ENCODE measurements around the gene NT5DC4.
A peak's percentile ranks its signal among the peaks of the same experiment; 100 is the strongest.

NT5DC4 gene

DNA sequence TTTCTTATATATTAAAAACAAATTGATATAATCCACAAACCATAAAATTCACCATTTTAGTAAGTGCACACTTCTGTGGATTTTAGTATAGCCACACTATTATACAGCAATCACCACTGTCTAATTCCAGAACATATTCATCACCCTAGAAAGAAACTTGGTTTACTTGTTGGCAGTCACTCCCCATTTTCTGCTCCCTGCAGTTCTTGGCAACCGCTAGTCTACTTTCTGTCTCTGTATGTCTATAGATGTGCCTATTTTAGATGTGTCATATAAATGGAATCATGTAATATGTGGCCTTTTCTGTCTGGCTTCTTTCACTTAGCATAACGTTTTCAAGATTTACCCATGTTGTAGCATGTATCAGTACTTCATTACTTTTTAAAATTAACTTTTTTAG lies 37.9 kb downstream of the NT5DC4 start:
- ATAC-seq, result no peak
- TF ChIP-seq CSDC2 (CRISPR knock-in tag; IDR thresholded peaks at IDR 0.05), result no peak
- TF ChIP-seq, protein P1, sequence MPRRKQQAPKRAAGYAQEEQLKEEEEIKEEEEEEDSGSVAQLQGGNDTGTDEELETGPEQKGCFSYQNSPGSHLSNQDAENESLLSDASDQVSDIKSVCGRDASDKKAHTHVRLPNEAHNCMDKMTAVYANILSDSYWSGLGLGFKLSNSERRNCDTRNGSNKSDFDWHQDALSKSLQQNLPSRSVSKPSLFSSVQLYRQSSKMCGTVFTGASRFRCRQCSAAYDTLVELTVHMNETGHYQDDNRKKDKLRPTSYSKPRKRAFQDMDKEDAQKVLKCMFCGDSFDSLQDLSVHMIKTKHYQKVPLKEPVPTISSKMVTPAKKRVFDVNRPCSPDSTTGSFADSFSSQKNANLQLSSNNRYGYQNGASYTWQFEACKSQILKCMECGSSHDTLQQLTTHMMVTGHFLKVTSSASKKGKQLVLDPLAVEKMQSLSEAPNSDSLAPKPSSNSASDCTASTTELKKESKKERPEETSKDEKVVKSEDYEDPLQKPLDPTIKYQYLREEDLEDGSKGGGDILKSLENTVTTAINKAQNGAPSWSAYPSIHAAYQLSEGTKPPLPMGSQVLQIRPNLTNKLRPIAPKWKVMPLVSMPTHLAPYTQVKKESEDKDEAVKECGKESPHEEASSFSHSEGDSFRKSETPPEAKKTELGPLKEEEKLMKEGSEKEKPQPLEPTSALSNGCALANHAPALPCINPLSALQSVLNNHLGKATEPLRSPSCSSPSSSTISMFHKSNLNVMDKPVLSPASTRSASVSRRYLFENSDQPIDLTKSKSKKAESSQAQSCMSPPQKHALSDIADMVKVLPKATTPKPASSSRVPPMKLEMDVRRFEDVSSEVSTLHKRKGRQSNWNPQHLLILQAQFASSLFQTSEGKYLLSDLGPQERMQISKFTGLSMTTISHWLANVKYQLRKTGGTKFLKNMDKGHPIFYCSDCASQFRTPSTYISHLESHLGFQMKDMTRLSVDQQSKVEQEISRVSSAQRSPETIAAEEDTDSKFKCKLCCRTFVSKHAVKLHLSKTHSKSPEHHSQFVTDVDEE (CRISPR knock-in tag; IDR thresholded peaks at IDR 0.05), result no peak

DNA sequence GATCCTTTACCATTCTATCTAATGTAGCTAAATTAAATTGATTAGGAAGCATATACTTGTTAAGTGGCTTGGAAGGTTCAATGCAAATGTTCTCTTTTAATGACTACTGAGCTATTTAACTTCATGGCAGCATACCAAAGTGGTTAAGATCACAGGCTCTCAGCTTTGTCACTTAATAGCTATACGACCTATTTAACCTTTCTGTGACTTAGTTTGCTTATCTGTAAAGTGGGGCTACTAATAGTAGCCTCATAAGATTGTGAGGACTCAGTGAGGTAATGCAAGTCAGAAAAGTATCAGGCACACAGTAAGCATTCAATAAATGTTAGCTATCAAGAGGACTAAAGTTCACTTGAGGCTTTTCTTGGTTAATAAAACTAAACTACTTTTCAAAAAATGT lies 39.3 kb downstream of the NT5DC4 start:
- no peak for TF ChIP-seq OSR1 (CRISPR knock-in tag; IDR thresholded peaks at IDR 0.05)
- ATAC-seq, result no peak

DNA sequence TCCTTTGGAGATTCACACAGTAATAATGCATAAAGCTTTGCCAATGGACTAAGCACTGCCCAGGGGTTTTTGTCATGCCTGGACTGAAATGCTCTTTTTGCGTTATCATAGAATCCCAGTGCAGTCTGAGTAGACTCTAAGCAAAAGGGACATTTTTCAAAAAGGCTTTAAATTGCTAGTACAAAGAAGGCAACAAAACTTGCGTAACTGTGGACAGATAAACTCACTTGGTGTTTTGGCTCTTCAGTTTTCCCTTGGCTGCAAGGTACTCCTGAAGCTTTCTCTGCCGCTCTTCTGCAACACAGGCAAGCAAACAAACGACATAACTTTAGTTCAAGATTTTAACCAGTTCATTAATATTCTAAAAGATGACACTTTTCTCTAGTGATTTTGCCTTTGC lies 41.5 kb downstream of the NT5DC4 start:
- ATAC-seq, result no peak
- TF ChIP-seq PPARA (CRISPR knock-in tag; IDR thresholded peaks at IDR 0.05; ENCODE audit: borderline replicate concordance) (no peak), CSDC2 (CRISPR knock-in tag; IDR thresholded peaks at IDR 0.05) (no peak), SNAI2 (CRISPR knock-in tag; IDR thresholded peaks at IDR 0.05) (no peak), GLIS3 (CRISPR knock-in tag; IDR thresholded peaks at IDR 0.05) (no peak), ZC3H10 (CRISPR knock-in tag; IDR thresholded peaks at IDR 0.05) (no peak), ZNF565 (CRISPR knock-in tag; conservative IDR thresholded peaks at IDR 0.05; ENCODE audit: low read depth) (no peak)
- TF ChIP-seq, protein P2, sequence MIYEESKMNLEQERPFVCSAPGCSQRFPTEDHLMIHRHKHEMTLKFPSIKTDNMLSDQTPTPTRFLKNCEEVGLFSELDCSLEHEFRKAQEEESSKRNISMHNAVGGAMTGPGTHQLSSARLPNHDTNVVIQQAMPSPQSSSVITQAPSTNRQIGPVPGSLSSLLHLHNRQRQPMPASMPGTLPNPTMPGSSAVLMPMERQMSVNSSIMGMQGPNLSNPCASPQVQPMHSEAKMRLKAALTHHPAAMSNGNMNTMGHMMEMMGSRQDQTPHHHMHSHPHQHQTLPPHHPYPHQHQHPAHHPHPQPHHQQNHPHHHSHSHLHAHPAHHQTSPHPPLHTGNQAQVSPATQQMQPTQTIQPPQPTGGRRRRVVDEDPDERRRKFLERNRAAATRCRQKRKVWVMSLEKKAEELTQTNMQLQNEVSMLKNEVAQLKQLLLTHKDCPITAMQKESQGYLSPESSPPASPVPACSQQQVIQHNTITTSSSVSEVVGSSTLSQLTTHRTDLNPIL (CRISPR knock-in tag; IDR thresholded peaks at IDR 0.05; ENCODE audit: low read depth), result no peak
- TF ChIP-seq, protein P3, sequence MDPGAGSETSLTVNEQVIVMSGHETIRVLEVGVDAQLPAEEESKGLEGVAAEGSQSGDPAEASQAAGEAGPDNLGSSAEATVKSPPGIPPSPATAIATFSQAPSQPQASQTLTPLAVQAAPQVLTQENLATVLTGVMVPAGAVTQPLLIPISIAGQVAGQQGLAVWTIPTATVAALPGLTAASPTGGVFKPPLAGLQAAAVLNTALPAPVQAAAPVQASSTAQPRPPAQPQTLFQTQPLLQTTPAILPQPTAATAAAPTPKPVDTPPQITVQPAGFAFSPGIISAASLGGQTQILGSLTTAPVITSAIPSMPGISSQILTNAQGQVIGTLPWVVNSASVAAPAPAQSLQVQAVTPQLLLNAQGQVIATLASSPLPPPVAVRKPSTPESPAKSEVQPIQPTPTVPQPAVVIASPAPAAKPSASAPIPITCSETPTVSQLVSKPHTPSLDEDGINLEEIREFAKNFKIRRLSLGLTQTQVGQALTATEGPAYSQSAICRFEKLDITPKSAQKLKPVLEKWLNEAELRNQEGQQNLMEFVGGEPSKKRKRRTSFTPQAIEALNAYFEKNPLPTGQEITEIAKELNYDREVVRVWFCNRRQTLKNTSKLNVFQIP (CRISPR knock-in tag; IDR thresholded peaks at IDR 0.05; ENCODE audit: borderline replicate concordance, low read depth), result no peak

DNA sequence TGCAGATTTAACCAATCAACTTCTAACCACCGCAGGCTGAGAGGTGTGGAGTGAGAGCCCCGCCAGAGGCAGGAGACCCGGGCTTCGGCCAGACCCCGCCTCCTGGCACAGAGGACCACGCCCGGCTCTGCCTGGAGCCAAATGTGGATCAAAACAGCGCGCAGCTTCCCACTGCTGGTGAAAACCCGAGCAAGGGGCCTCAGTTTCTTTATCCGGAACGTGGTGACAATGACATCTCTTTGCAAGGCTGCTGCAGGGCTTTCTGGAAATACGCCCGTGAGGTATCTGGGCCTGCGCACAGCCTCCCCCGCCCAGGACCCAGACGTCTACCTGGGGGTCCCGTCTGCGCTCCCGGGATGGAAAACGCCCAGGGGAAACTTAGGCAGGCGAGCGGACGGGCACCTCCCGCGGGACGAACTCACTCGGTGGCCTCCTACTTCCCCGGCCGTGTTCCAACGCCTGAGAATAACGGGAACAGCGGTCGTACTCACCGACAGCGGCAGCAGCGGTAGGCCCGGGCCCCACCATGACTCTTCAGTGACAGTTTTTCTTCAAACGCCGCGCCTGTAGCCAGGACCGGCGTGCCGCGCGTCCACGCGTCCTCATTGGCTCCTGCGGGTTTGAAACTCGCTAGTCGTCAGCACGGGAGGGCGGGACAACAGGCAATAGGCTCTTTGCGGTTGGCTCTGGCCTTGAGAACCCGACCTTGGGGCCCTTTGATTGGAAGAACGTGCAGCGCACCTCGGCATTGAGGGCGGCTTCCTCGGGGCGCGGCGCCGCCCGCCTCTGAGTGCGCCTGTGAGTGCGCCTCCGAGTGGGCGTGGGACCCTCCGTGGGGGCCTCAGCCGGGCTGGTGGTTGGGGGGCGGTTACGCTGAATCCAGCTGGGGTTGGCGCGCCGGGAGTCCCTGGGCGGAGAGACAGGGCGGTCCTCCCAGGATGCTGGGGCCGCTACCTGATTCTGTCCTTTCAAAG lies 43.5 kb downstream of the NT5DC4 start, which contains the start of gene CKAP2L:
TSS of gene CKAP2L (minus strand) at position 539 of the 974 bp plus-strand sequence. CDS start at position 528, 11 bp downstream.
- ATAC-seq, result peak; percentile 98
- TF ChIP-seq ZNF70 (CRISPR knock-in tag; IDR thresholded peaks at IDR 0.05), result 0 out of 2 replicates have a peak, but pooled peaks have one; percentile 19
- TF ChIP-seq PPARA (CRISPR knock-in tag; IDR thresholded peaks at IDR 0.05; ENCODE audit: borderline replicate concordance), result no peak

DNA sequence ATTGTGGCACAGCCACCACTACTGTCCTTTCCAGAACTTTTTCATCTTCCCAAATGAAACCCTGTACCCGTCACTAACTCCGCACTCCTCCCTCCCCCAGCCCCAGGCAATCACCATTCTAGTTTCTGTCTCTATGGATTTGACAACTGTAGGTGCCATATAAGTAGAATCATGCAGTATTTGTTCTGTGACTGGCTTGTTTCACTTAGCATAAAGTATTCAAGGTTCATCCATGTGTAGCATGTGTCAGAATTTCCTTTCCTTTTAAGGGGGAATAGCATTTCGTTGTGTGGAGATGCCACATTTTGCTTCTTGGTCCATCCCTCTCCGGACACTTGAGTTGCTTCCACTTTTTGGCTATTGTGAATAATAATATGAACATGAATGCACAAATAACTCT lies 44.4 kb downstream of the NT5DC4 start:
- TF ChIP-seq TOX (CRISPR knock-in tag; IDR thresholded peaks at IDR 0.05; ENCODE audit: borderline replicate concordance) (no peak), ARNTL (CRISPR knock-in tag; IDR thresholded peaks at IDR 0.05; ENCODE audit: borderline replicate concordance, low read depth) (no peak), ZNF565 (CRISPR knock-in tag; conservative IDR thresholded peaks at IDR 0.05; ENCODE audit: low read depth) (no peak), RARB (CRISPR knock-in tag; IDR thresholded peaks at IDR 0.05) (no peak), TCF4 (CRISPR knock-in tag; IDR thresholded peaks at IDR 0.05; ENCODE audit: borderline replicate concordance) (no peak), ESRRG (CRISPR knock-in tag; IDR thresholded peaks at IDR 0.05) (no peak), ZNF8 (CRISPR knock-in tag; IDR thresholded peaks at IDR 0.05) (no peak)
- TF ChIP-seq, protein P4, sequence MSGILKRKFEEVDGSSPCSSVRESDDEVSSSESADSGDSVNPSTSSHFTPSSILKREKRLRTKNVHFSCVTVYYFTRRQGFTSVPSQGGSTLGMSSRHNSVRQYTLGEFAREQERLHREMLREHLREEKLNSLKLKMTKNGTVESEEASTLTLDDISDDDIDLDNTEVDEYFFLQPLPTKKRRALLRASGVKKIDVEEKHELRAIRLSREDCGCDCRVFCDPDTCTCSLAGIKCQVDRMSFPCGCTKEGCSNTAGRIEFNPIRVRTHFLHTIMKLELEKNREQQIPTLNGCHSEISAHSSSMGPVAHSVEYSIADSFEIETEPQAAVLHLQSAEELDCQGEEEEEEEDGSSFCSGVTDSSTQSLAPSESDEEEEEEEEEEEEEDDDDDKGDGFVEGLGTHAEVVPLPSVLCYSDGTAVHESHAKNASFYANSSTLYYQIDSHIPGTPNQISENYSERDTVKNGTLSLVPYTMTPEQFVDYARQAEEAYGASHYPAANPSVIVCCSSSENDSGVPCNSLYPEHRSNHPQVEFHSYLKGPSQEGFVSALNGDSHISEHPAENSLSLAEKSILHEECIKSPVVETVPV (CRISPR knock-in tag; IDR thresholded peaks at IDR 0.05), result no peak
- TF ChIP-seq, protein P3 (CRISPR knock-in tag; IDR thresholded peaks at IDR 0.05; ENCODE audit: borderline replicate concordance, low read depth), result no peak
- no peak for ATAC-seq

Measured in SK-N-SH treated with all-trans-retinoic acid at 6 μM for 48 hours (cell line).